RWPE2 (cell line): ENCODE measurements around the gene CLEC3A.

Source experiments
- ATAC-seq: fragments of 200-7000 bp; cut with Tn5 transposase; 3 replicates; pipeline ENCODE4 v1.9.1; 2021; ENCODE audit warnings: low read depth
- DNase-seq: peaks from one replicate; pipeline ENCODE4 v3.0.0-alpha.2; 2020; ENCODE audit warnings: low spot score
- H3K27ac ChIP-seq: fragments of 450-650 bp; 2 replicates; pipeline ENCODE4 v1.5.1; 2017; ENCODE audit warnings: mild to moderate bottlenecking; ENCODE audit not compliant: poor library complexity, severe bottlenecking
- H3K27me3 ChIP-seq: fragments of 250-450 bp; sonication (Bioruptor Pico); 2 replicates; pipeline ENCODE4 v1.5.1; 2021; ENCODE audit warnings: mild to moderate bottlenecking, moderate library complexity; ENCODE audit not compliant: insufficient read depth, poor library complexity, severe bottlenecking
- H3K36me3 ChIP-seq: fragments of 250-450 bp; sonication (Bioruptor Pico); 2 replicates; pipeline ENCODE4 v1.5.1; 2020; ENCODE audit warnings: low read depth, mild to moderate bottlenecking, moderate library complexity
- H3K4me1 ChIP-seq: fragments of 250-450 bp; sonication (Bioruptor Pico); 2 replicates; pipeline ENCODE4 v1.5.1; 2021; ENCODE audit warnings: mild to moderate bottlenecking, moderate library complexity; ENCODE audit not compliant: insufficient read depth, poor library complexity, severe bottlenecking
- H3K4me3 ChIP-seq: fragments of 250-450 bp; sonication (Bioruptor Pico); 2 replicates; pipeline ENCODE4 v1.5.1; 2021; ENCODE audit warnings: mild to moderate bottlenecking, moderate library complexity; ENCODE audit not compliant: severe bottlenecking
- H3K9me3 ChIP-seq: fragments of 250-450 bp; sonication (Bioruptor Pico); 2 replicates; pipeline ENCODE4 v1.5.1; 2021; ENCODE audit warnings: mild to moderate bottlenecking, moderate library complexity; ENCODE audit not compliant: severe bottlenecking
- TF ChIP-seq, protein P1 (sequence below): fragments of 450-650 bp; IDR thresholded peaks from one replicate; pipeline ENCODE4 v1.5.1; 2017; ENCODE audit warnings: mild to moderate bottlenecking, moderate library complexity; ENCODE audit not compliant: poor library complexity, severe bottlenecking

Gene CLEC3A

DNA sequence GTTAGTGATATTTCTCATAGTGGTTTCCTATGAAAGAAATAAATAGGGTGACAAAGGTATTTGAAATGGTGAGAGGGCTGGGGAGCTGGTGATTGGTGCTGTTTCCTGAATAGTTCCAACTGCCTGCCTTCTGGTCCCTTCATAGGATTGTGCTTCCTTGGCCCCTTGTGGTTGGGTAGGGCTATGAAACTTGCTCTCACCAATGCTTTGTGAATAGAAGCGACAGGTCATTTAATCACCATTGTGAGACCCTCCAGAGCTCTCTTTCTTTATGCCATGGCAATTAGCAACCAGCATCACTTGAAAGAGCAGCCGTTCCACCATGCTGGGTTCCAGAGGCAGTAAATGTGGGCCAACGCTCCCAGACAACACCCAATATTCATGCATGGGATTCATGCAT is 53.5 kb downstream of the CLEC3A start:
- Histone ChIP-seq H3K9me3 (no peaks in the 10 kb centered on the region), H3K4me3 (no peak overlapping the region), H3K4me1 (no peaks in the 10 kb centered on the region), H3K36me3 (no peaks in the 10 kb centered on the region), H3K27ac (no peak overlapping the region), H3K27me3 (no peaks in the 10 kb centered on the region)
- TF ChIP-seq, protein P1, sequence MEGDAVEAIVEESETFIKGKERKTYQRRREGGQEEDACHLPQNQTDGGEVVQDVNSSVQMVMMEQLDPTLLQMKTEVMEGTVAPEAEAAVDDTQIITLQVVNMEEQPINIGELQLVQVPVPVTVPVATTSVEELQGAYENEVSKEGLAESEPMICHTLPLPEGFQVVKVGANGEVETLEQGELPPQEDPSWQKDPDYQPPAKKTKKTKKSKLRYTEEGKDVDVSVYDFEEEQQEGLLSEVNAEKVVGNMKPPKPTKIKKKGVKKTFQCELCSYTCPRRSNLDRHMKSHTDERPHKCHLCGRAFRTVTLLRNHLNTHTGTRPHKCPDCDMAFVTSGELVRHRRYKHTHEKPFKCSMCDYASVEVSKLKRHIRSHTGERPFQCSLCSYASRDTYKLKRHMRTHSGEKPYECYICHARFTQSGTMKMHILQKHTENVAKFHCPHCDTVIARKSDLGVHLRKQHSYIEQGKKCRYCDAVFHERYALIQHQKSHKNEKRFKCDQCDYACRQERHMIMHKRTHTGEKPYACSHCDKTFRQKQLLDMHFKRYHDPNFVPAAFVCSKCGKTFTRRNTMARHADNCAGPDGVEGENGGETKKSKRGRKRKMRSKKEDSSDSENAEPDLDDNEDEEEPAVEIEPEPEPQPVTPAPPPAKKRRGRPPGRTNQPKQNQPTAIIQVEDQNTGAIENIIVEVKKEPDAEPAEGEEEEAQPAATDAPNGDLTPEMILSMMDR, result no peak
- DNase-seq, result no peak
- ATAC-seq, result no peak

DNA sequence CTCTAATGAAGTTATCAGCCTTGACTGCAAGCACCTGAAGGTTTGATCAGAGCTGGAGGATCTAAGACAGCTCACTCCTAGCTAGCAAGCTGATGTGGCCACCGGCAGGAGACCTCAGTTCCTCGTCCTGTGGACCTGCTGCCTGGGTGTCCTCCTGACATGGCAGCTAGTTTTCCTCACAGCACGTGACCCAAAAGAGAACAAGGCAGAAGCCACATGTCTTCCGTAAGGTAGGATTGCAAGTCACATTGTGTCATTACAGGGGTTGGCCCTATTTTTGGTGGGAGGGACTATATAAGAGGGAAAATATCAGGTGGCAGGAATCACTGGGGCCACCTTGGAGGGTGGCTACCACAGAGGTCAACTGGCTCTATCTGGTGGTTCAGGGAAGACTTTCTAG is 59.0 kb downstream of the CLEC3A start:
- Histone ChIP-seq H3K27me3 (peaks cover 5% of the 10 kb centered on the region), H3K4me3 (no peak overlapping the region), H3K9me3 (no peaks in the 10 kb centered on the region), H3K27ac (no peak overlapping the region), H3K36me3 (no peaks in the 10 kb centered on the region), H3K4me1 (no peaks in the 10 kb centered on the region)
- DNase-seq (no peak), ATAC-seq (no peak)
- TF ChIP-seq, protein P1, result no peak
